ENCODE measurements around the gene BSND. TPM values are rescaled to one million over a fixed set of nuclear protein-coding genes. Genes with fewer than 3 reads are reported as not detected.

BSND gene
- total and polyA plus RNA-seq, 7 donors: not detected

- H3K27me3 ChIP-seq (ENCODE audit: insufficient read depth in 3 of 3, low read length in 2 of 3): peaks cover 0 to 18% (median 4%) of the 10 kb centered on the region in 3 donors
- H3K9me3 ChIP-seq: no peaks in the 10 kb centered on the region
- no peak overlapping the region for H3K27ac ChIP-seq
- 93 to 96% (median 94%) methylated on average over 4 of the region's 4 CpGs for WGBS, 3 donors
- ATAC-seq (no peak), DNase-seq (no peak)
- intact Hi-C loops (cut with DNase I): no loop called here
- no peak for TF ChIP-seq CTCF (IDR thresholded peaks at IDR 0.05)
- no peaks in the 10 kb centered on the region for H3K4me1 ChIP-seq
- no peak overlapping the region for H3K4me3 ChIP-seq
- H3K36me3 ChIP-seq (ENCODE audit: insufficient read depth in 1 of 2, low read depth in 1 of 2): no peaks in the 10 kb centered on the region
Observed at GRCh38 chr1:55001311-55001710, 2.6 kb downstream of the BSND start.

- Histone ChIP-seq H3K9me3 (no peaks in the 10 kb centered on the region), H3K4me1 (no peaks in the 10 kb centered on the region), H3K36me3 (ENCODE audit: insufficient read depth in 1 of 2, low read depth in 1 of 2) (no peaks in the 10 kb centered on the region), H3K27me3 (ENCODE audit: insufficient read depth in 3 of 3, low read length in 2 of 3) (peaks cover 0 to 9% (median 0%) of the 10 kb centered on the region in 3 donors), H3K4me3 (no peak overlapping the region), H3K27ac (no peak overlapping the region)
- WGBS, 3 donors: 34 to 56% (median 46%) methylated on average over 2 of the region's 2 CpGs
- intact Hi-C loops (cut with DNase I): no loop called here
- DNase-seq: no peak
- no peak for ATAC-seq
- no peak for TF ChIP-seq CTCF (IDR thresholded peaks at IDR 0.05)
Observed at GRCh38 chr1:55002686-55003085, 4.0 kb downstream of the BSND start.

- intact Hi-C loops (cut with DNase I): no loop called here
- DNase-seq: no peak
- no peak overlapping the region for H3K27ac ChIP-seq
- TF ChIP-seq CTCF (IDR thresholded peaks at IDR 0.05): no peak
- ATAC-seq: no peak
- WGBS, 3 donors: 83 to 85% (median 84%) methylated on average over 10 of the region's 10 CpGs
- H3K36me3 ChIP-seq (ENCODE audit: insufficient read depth in 1 of 2, low read depth in 1 of 2): no peaks in the 10 kb centered on the region
- no peaks in the 10 kb centered on the region for H3K9me3 ChIP-seq
- H3K4me3 ChIP-seq: no peak overlapping the region
- no peaks in the 10 kb centered on the region for H3K4me1 ChIP-seq
- peaks cover 0 to 4% (median 0%) of the 10 kb centered on the region in 3 donors for H3K27me3 ChIP-seq (ENCODE audit: insufficient read depth in 3 of 3, low read length in 2 of 3)
Observed at GRCh38 chr1:55005351-55006140, 6.8 kb downstream of the BSND start.

GRCh38 chr1:55006931-55007330 is 8.2 kb downstream of the BSND start:
- no peaks in the 10 kb centered on the region for H3K27me3 ChIP-seq (ENCODE audit: insufficient read depth in 3 of 3, low read length in 2 of 3)
- no peak for TF ChIP-seq CTCF (IDR thresholded peaks at IDR 0.05)
- DNase-seq: no peak

GRCh38 chr1:55007625-55008024 is 8.9 kb downstream of the BSND start:
- ATAC-seq (no peak), DNase-seq (no peak)
- Histone ChIP-seq H3K27me3 (ENCODE audit: insufficient read depth in 3 of 3, low read length in 2 of 3) (no peaks in the 10 kb centered on the region), H3K36me3 (ENCODE audit: insufficient read depth in 1 of 2, low read depth in 1 of 2) (no peaks in the 10 kb centered on the region), H3K4me1 (no peaks in the 10 kb centered on the region), H3K4me3 (no peak overlapping the region), H3K9me3 (no peaks in the 10 kb centered on the region), H3K27ac (no peak overlapping the region)
- TF ChIP-seq CTCF (IDR thresholded peaks at IDR 0.05): no peak
- 82 to 93% (median 88%) methylated on average over 3 of the region's 3 CpGs for WGBS, 3 donors
- intact Hi-C loops (cut with DNase I): no loop called here

More at GRCh38 chr1:55006931-55007330, 8.2 kb downstream of the BSND start:
- intact Hi-C loops (cut with DNase I): no loop called here
- Histone ChIP-seq H3K27ac (no peak overlapping the region), H3K4me3 (no peak overlapping the region), H3K36me3 (ENCODE audit: insufficient read depth in 1 of 2, low read depth in 1 of 2) (no peaks in the 10 kb centered on the region), H3K4me1 (no peaks in the 10 kb centered on the region), H3K9me3 (no peaks in the 10 kb centered on the region)
- WGBS, 3 donors: 87 to 92% (median 91%) methylated on average over 12 of the region's 12 CpGs
- no peak for ATAC-seq
